NCI-H2227 (cell line): ENCODE measurements around the gene ZC3H8.

Source experiments
- DNase-seq: peaks from one replicate; lab custom pipeline; 2025; ENCODE audit not compliant: unreplicated experiment; lab: John Stamatoyannopoulos, UW

Gene ZC3H8

GRCh38 chr2:112195950-112196349 lies 58.9 kb downstream of the ZC3H8 start:
- no peak for DNase-seq

GRCh38 chr2:112195167-112195766 lies 59.6 kb downstream of the ZC3H8 start:
- no peak for DNase-seq

GRCh38 chr2:112194482-112194881 lies 60.4 kb downstream of the ZC3H8 start:
- DNase-seq: no peak

- DNase-seq: no peak
These were observed 60.8 kb downstream of the ZC3H8 start for GRCh38 chr2:112194028-112194427.

GRCh38 chr2:112189001-112189556 lies 65.8 kb downstream of the ZC3H8 start:
- no peak for DNase-seq

- DNase-seq: no peak
These were observed 66.8 kb downstream of the ZC3H8 start for GRCh38 chr2:112187805-112188596.

- DNase-seq: no peak
These were observed 67.7 kb downstream of the ZC3H8 start for GRCh38 chr2:112187046-112187715.

GRCh38 chr2:112185131-112185530 lies 69.7 kb downstream of the ZC3H8 start:
- no peak for DNase-seq

- no peak for DNase-seq
These were observed 70.7 kb downstream of the ZC3H8 start for GRCh38 chr2:112184121-112184520.

GRCh38 chr2:112183327-112184025 lies 71.4 kb downstream of the ZC3H8 start:
- no peak for DNase-seq

- DNase-seq: peak; percentile 74
These were observed 72.2 kb downstream of the ZC3H8 start for GRCh38 chr2:112182581-112183034.

GRCh38 chr2:112181571-112182290 lies 73.1 kb downstream of the ZC3H8 start:
- no peak for DNase-seq

GRCh38 chr2:112175958-112176573 lies 78.8 kb downstream of the ZC3H8 start:
- DNase-seq: no peak

- DNase-seq: no peak
These were observed 79.5 kb downstream of the ZC3H8 start for GRCh38 chr2:112175333-112175732.

- no peak for DNase-seq
These were observed 80.5 kb downstream of the ZC3H8 start for GRCh38 chr2:112174383-112174782.

GRCh38 chr2:112173646-112174319 lies 81.1 kb downstream of the ZC3H8 start:
- no peak for DNase-seq

- no peak for DNase-seq
These were observed 84.3 kb downstream of the ZC3H8 start for GRCh38 chr2:112170495-112170894.

- DNase-seq: no peak
These were observed 86.3 kb downstream of the ZC3H8 start for GRCh38 chr2:112168422-112169124.
